Skin epidermis (tissue), 12 donors: Measurements from ENCODE around the gene GPATCH4.
"Not testable (repeated sequence)": the region's sequence is repeated elsewhere in the genome, so short reads cannot be mapped to it uniquely, and the experiment has no call there.

Experiments used
- H3K27ac ChIP-seq, 21 experiments: fragments of 200-600 bp; sonication (generic) in 11 of 21; one replicate each; pipeline ENCODE4 v1.5.0; 2020; ENCODE audit warnings: mild to moderate bottlenecking in 3 of 21, inconsistent platforms in 2 of 21, moderate library complexity in 2 of 21
- H3K4me3 ChIP-seq, 7 experiments: fragments of 200-600 bp; sonication (generic) in 2 of 7; one replicate each; pipeline ENCODE4 v1.5.0; 2020; ENCODE audit warnings: inconsistent platforms in 2 of 7, mild to moderate bottlenecking in 2 of 7, moderate library complexity in 1 of 7

Gene GPATCH4

DNA sequence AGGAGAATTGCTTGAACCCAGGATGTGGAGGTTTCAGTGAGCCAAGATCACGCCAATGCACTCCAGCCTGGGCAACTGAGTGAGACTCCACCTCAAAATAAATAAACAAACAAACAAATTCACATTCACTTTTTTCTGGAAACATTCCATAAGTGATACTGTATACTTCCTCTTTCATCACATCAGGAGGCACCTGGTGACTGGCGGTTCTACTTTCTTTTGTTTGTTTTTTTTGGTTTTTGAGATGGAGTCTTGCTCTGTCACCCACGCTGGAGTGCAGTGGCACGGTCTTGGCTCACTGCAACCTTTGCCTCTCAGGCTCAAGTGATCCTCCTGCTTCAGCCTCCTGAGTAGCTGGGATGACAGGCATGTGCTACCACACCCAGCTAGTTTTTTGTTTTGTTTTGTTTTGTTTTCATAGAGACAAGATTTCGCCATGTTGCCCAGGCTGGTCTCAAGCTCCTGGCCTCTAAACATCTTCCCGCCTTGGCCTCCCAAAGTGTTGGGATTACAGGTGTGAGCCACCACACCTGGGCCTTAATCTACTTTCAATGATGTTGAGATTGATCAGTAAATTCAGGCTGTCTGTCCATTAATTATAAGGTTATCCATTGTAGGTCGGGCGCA lies 28.7 kb upstream of the GPATCH4 start:
- Histone ChIP-seq H3K4me3 (no peak overlapping the region), H3K27ac (no peak overlapping the region)

DNA sequence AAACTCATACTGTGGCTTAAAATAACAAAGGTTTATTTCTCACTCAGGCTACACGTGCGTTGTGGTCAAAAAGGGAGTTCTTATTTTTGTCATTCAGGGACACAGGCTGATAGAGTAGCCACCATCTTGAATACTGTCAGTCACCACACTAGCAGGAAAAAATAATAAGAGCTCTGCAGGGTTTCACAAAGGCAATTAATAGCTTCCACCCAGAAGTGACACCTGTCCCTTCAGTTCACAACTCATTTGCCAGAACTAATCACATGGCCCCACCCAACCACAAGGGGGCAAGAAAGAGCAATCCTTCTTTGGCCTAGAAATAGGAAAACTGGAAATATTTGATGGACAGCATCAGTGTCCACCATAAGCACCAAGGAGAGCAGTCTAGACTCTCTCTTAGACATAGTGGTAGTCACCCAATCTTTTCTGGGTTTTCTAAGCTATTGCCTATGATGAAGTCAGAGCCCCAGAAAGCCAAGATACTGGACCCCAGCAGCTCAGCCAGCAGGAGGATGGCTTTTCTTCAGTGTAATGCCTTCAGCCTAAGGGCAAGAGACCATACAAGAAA lies 26.1 kb upstream of the GPATCH4 start:
- no peak overlapping the region for H3K4me3 ChIP-seq
- H3K27ac ChIP-seq: no peak overlapping the region

DNA sequence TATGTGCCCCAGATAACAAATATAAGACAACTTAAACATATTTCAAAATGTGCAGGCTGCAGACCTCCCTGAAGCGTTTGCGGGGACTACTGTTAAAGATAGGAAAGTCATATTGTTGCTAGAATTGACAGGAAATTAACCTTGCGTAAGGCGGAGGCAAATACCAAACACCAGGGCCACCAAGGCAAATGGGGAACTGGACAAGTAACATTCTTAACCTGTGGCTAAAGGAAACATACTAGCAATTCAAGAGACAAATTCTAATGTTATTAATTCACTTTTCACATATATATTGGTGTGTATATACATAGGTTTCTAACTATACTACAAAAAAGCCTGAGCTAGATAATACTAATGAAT lies 24.8 kb upstream of the GPATCH4 start:
- no peak overlapping the region for H3K4me3 ChIP-seq
- H3K27ac ChIP-seq: no peak overlapping the region

DNA sequence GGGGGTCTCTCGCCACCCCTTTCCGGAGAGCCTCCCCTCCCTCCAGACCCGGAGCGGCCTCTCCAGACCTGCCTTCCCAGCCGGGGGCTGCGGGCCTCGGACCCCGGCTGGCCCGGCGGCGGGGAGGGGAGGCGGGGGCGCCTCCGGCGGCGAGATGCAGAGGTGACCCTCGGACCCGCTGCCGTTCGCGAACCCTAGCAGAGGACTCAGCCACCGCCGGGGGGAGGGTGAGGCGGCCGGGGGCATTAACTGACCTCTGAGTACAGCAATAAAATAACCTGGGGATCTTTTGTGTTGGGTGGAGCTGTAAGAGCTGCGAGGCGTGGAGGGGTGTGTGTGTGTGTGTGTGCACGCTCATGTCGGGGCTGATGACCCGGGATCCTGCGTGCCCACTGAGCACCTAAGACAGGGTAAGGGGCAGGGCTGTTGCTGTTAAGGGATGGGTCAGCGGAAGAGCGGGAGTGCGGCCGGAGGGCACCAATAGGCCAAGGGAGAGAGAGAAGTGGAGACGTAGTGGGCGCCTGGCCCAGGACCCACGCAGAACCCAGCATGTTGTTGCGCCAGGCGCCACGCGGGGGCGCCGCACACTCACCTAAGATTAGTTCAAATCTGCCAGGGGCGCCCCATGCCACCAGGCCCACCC lies 24.3 kb upstream of the GPATCH4 start:
- Histone ChIP-seq H3K27ac (no peak overlapping the region), H3K4me3 (peak overlapping the region in 1 of 7 experiments; percentile 25)

DNA sequence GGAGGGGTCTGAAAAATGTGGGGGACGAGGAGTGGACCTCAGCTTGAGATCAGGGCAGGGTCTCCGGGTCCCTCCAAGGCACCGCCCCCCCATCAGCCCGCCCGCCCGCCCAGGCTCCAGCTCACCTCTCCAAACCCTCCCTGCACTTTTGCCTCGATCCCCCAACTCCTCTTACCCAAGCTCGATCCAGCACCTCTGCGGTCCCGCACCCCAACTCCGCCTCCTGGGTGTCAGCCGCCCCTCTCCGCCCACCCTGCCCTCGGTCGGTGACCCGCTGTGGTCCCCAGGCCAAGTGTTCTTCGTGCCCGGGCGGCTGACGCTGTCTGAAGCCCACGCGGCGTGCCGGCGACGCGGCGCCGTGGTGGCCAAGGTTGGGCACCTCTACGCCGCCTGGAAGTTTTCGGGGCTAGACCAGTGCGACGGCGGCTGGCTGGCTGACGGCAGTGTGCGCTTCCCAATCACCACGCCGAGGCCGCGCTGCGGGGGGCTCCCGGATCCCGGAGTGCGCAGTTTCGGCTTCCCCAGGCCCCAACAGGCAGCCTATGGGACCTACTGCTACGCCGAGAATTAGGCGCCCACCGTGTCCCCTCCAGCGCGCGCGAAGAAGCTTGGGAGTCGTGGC lies 23.6 kb upstream of the GPATCH4 start:
- no peak overlapping the region for H3K27ac ChIP-seq

DNA sequence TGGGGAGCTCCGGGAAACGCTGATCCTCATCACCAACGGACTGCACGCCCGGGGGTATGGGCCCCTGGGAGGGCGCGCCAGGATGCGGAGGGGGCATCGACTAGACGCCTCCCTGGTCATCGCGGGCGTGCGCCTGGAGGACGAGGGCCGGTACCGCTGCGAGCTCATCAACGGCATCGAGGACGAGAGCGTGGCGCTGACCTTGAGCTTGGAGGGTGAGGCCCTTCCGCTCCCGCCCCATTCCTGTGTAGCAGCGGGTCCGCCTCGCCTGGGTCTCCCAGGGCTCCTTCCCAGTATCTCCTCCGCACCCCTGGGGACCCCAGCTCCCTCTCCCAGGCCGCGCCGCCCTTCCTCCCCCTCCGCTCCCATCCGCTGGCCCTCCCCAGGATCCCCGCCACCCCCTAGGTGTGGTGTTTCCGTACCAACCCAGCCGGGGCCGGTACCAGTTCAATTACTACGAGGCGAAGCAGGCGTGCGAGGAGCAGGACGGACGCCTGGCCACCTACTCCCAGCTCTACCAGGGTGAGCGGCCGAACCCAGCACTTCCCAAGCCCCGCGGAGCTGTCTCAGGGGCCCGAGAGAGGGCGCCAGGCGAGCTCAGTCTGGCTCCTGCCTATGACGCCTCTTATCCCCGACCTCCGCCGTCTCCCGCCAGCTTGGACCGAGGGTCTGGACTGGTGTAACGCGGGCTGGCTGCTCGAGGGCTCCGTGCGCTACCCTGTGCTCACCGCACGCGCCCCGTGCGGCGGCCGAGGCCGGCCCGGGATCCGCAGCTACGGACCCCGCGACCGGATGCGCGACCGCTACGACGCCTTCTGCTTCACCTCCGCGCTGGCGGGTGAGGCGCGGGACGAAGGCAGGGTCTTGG lies 22.9 kb upstream of the GPATCH4 start:
- Histone ChIP-seq H3K4me3 (peak overlapping the region in 6 of 7 experiments; percentile 6 to 26 (median 16)), H3K27ac (no peak overlapping the region)

More for the DNA sequence above, 23.6 kb upstream of the GPATCH4 start:
- H3K4me3 ChIP-seq: peak overlapping the region in 6 of 7 experiments; percentile 6 to 26 (median 16)

DNA sequence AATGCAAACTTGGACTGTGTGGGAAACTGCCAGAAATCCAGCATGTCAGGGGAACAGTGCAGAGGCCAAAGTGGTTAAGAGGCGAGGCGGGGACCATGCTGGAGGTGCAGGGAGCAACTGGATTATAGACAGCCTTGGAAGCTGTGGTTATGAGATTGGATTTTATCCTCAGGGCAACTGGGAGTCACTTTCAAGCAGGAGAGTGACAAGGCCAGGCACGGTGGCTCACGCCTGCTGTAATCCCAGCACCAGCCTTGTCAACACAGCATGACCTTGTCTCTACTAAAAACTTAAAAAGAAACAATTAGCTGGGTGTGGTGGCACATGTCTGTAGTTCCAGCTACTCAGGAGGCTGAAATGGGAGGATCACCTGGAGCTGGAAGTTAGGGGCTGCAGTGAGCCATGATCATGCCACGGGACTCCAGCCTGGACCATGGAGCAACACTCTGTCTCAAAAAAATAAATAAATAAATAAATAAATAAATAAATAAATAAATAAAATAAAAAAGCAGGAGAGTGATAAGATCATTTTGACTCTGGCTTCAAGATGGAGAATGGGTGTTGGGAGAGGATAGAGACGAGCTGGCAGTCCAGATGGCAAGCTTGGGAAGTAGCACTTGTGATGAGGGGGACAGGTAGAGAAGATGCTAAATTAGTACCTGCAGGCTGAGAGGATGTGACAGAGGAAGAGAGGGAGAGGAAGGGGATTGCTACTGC lies 21.5 kb upstream of the GPATCH4 start:
- H3K27ac ChIP-seq: no peak overlapping the region
- no peak overlapping the region for H3K4me3 ChIP-seq

DNA sequence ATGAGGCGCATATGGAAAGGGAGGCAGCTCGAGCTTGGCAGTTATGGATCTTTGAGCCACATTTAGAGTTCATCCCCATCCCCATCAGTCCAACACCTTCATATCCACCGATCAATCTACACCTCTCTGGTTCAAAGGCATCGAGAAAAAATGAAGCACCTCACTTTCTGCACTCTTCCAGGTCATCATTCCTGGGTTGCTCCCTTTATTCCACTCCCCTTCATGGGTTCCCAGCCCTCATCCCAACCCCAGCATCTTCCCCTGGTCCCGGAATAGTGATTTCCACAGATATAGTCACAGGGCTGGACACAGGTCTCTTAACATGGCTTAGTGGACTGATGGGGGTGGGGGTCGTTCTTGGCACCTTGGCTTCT lies 18.3 kb upstream of the GPATCH4 start:
- Histone ChIP-seq H3K27ac (no peak overlapping the region), H3K4me3 (no peak overlapping the region)

DNA sequence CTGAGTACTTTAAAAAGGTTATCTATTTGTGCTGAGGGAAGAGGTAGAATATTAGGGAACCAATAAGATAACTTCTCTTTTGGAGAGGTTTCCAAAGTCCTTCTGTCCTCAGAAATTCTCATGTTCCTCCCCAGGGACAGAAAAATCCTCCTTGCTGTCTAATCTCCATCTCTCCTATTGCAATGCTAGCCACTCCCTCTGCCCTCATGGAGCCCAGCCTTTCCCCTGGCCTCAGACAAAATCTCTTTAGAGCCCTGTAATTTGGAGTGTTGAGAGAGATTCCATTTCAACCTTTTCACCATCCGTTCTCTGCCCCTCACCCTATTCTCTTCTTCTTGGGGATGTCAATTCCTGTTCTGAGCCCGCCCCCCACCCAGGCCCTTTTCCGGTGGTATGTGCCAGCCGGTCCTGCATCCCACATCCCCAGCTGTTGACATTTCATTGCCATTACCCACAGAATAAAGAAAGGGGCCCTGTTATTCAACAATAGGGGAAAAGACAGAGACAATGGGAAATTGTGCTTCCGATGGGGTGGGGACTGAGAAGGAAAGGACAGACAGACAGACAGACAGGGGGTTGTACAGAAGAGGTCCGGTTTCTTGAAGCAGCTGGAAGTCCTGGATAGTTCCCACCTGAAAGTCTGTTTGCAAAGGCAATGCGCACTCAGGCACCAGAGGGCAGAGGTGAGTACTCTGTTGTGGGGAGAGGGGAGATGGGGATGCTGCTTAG lies 17.7 kb upstream of the GPATCH4 start, which contains the start of gene HAPLN2:
TSS of gene HAPLN2 (plus strand) at position 563 of the 729 bp plus-strand sequence. CDS start 4,076 bp downstream, outside the sequence.
- H3K4me3 ChIP-seq: no peak within 1 kb of the TSS
- H3K27ac ChIP-seq: no peak within 1 kb of the TSS

DNA sequence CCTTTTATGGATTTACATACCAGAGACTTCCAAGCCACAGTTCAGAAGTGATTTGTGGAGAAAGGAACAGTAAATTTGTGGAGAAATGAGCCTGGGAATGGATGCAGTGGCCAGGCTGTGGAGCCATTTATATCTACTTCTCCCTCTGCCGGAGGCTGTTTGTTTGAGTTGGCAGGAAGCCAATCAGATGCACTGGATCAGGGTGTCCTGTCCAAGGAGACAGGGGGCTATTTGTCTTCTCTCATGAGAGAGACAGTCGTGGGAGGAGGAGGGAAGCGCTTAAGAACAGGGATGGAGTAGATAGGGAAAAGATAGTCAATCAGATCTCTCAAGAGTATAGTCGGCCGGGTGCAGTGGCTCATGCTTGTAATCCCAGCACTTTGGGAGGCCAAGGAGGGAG lies 15.2 kb upstream of the GPATCH4 start:
- no peak overlapping the region for H3K27ac ChIP-seq
- H3K4me3 ChIP-seq: no peak overlapping the region

DNA sequence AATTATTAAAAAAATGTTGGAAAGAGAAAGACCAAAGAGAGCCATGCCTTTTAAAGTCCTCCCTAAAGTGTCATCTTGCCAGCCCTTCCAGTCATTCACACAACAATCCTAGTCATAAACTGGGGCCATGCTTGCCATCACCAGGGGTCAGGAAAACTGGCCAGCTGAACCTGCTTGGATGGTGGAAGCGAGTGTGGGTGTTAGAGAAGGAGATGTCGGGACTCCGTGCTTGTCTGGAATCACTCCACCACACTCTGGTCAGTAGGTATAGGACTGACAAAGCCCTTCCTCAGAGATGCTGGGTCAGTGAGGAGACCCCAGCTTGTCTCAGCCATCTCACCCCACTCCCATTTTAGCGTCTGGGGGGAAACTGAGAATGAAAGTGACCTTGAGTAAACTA lies 14.7 kb upstream of the GPATCH4 start:
- Histone ChIP-seq H3K4me3 (no peak overlapping the region), H3K27ac (no peak overlapping the region)

DNA sequence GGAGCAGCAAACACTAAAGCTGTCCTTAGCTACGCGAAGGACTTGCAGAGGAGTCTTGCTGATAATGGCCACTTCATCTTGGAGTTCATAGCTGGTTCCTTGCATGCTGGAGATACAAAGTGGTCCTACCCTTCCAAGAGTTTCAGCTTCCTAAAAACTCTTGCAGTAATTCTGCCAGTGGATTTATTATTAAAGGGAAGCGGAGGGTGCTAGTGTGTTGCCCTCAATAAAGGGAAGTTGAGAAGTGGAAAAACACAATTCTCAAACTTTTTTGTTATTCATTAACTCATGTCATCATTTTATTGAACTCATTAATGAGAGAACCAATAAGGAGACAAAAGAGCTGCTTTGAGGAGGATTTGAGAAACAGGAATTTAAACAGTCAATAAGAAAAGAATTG lies 11.4 kb upstream of the GPATCH4 start:
- no peak overlapping the region for H3K4me3 ChIP-seq
- no peak overlapping the region for H3K27ac ChIP-seq

DNA sequence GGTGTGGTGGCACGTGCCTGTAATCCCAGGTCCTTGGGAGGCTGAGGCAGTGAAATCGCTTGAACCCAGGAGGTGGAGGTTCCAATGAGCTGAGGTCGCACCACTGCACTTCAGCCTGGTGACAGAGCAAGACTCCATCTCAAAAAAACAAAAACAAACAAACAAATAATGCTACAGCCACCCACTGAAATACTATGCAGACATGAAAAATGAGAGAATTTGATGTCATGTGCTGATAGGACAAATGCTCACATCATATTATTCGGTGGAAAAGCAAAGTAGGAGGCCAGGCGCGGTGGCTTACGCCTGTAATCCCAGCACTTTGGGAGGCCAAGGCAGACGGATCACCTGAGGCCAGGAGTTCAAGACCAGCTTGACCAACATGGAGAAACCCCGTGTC lies 8.8 kb upstream of the GPATCH4 start:
- not testable (repeated sequence) for H3K27ac ChIP-seq, H3K4me3 ChIP-seq

DNA sequence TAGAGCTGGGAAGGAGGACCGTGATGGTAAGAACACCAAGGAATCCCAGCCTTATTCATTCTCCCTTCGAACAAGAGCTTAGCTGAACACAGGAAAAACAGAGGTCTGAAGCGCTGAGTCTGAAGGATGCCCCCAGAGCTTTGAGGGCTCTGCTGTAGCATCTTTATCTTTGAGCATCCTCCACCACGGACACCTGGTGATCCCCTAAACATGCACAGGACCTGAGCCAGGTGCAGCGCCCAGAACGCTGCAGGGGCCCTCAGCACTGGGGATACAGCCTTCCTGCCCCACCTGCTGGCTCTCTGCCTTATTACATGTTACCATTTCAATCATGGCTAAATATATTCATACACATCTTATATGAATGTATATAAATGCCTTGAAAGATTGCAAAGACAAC lies 7.7 kb upstream of the GPATCH4 start:
- Histone ChIP-seq H3K27ac (no peak overlapping the region), H3K4me3 (no peak overlapping the region)

DNA sequence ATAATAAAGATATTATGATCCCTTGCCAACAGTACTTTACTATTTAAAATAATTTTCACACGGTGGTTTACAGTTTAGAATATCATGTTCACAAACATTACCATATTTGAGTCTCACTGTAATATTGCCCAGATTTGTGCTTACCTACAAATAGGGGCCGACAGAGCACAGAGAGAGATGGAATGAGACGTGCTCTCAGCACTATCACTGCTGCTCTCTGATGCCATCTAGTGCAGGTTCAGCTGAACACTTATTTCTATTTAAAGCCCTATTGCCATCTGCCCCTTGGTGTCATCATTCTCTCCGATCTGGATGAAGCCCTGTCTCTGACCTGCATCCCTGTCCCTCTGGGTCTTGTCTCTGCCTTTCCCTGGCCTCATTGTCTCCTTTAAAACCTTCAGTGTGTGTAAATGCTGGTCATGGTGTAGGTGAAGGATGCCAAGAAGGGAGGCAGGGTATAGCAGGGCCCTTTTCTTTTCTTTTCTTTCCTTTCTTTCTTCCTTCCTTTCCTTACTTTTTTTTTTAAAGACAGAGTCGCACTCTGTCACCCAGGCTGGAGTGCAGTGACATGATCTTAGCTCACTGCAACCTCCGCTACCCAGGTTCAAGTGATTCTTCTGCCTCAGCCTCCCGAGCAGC lies 6.9 kb upstream of the GPATCH4 start:
- H3K27ac ChIP-seq: no peak overlapping the region
- H3K4me3 ChIP-seq: no peak overlapping the region

DNA sequence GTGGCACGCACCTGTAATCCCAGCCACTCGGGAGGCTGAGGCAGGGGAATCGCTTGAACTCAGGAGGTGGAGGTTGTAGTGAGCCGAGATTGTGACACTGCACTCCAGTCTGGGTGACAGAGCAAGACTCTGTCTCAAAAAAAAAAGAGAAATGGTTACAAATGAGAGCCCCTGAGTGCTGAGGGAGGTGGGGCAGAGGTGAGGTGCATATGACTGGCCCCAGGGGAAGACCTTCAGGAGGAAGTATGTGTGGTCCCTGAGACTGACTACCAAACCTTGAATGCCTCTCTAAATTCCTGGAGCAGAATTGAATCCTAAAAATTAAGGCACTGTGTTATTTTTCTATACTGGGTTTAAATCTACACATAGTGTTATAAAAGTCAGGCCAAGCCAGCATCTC lies 6.1 kb upstream of the GPATCH4 start:
- not testable (repeated sequence) for H3K27ac ChIP-seq, H3K4me3 ChIP-seq

DNA sequence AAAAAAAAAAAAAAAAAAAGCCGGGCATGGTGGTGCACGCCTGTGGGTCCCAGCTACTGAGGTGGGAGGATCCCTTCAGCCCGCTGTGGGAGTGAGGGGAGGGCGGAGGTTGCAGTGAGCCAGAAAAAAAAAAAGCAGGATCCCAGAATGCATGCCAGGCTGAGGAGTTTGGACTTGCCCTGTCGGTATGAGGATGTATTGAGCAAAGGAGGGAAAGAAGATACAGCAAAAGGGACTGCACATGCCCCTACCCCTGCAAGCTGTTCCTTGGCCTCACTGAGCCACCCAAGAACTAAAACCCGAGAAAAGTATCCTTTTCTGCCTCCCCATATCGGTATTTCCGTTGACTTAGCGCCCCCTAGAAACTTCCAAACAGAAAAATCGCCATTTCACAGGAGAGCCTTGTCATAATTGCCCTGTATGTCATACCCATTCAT lies 1.3 kb upstream of the GPATCH4 start:
- no peak overlapping the region for H3K27ac ChIP-seq
- H3K4me3 ChIP-seq: no peak overlapping the region

DNA sequence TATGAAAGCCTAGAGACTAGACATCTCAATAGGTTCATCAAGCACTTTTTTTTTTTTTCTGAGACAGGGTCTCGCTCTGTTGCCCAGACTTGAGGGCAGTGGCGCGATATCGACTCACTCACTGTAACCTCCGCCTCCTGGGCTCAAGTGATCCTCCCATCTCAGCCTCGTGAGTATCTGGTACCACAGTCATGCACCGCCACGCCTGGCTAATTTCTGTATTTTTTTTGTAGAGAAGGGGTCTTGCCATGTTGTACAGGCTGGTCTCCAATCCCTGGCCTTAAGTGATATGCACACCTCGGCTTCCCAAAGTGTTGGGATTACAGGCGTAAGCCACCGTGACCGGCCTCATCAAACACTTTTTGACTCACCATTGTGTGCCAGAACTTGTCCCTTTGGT lies 613 bp upstream of the GPATCH4 start:
- Histone ChIP-seq H3K27ac (peak overlapping the region in 20 of 21 experiments; percentile 46 to 88 (median 79)), H3K4me3 (peak overlapping the region; percentile 59 to 78 (median 68))
